Measurements from ENCODE around the gene PITRM1. TPM values are rescaled to one million over a fixed set of nuclear protein-coding genes. Genes with fewer than 3 reads are reported as not detected.

PITRM1 gene
- total and polyA plus RNA-seq, 4 donors, result 26.9 to 126 (median 97.7) TPM

DNA sequence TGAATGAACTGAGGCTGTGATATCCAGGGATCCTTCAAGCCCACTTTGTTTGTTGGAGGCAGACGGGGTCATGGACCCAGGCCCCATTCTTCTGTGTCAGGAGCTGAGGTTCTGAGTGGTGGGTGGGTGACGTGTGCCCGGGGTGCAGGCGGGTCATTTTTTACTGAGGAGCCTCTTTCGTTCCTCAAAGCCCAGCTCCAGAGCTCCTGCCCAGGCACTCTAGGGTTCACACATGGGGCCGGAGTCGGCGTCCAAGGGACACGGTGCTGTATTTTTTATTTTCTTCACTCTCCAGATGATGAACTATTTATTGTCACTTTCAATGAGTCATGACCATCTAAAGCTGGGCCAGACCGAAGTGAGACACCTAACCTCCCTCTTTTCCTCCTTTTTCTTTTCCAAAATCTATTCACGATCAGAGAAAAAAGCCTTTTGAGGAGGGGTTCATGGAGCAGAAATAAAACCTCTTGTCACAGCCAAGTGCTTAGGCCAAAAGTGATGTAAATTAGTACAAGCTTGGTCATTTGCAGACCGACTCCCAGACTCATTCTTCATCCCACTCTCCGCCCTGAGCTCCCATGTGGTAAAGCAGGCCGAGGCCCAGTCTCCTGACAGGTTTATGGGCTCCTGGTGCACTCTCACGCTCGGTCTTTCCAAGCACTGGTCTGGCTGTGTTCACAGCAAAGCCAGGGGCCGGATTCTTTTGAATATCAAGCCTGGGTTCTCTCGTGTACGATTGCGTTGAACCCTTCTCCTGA lies 41.4 kb upstream of the PITRM1 start:
- H3K27ac ChIP-seq (ENCODE audit: low read depth in 1 of 2, low read length in 2 of 2), result no peak overlapping the region
- ATAC-seq (ENCODE audit: low FRiP score), result peak; percentile 65
- no peak overlapping the region for H3K4me3 ChIP-seq (ENCODE audit: low read length in 2 of 2)
- no peaks in the 10 kb centered on the region for H3K27me3 ChIP-seq (ENCODE audit: control insufficient read depth in 1 of 2, insufficient read depth in 2 of 2, low read length in 1 of 2)
- H3K9me3 ChIP-seq (ENCODE audit: control insufficient read depth, low read length), result no peaks in the 10 kb centered on the region
- DNase-seq, result no peak
- 91 to 92% methylated on average over 20 of the region's 20 CpGs for WGBS, 2 donors
- H3K4me1 ChIP-seq (ENCODE audit: control insufficient read depth in 1 of 2, insufficient read depth in 2 of 2, low read length in 2 of 2), result no peaks in the 10 kb centered on the region
- intact Hi-C loops (cut with DNase I), result no loop called here
- no peaks in the 10 kb centered on the region for H3K36me3 ChIP-seq (ENCODE audit: control insufficient read depth in 1 of 2, insufficient read depth in 2 of 2, low read length in 1 of 2)

DNA sequence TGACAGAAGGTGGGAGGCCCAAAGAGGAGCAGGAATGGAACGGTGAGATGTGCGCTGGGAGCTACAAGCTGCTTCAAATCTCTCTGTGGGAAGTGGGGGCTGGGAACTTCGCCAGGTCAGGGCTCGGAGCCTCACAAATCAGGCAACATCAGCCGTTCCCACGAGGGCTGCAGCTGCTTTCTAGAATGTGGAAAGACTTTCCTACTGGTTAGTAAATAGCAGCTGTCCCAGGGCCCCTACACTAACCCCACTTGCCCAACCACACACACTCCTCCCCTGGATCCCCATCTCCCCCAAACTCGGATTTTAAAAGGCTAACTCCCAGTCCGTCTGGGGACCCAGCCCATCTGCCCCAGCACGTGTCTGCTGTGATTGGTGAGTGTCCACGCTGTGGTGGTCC lies 40.6 kb upstream of the PITRM1 start:
- no peaks in the 10 kb centered on the region for H3K4me1 ChIP-seq (ENCODE audit: control insufficient read depth in 1 of 2, insufficient read depth in 2 of 2, low read length in 2 of 2)
- H3K9me3 ChIP-seq (ENCODE audit: control insufficient read depth, low read length), result no peaks in the 10 kb centered on the region
- H3K27me3 ChIP-seq (ENCODE audit: control insufficient read depth in 1 of 2, insufficient read depth in 2 of 2, low read length in 1 of 2), result no peaks in the 10 kb centered on the region
- no peak for ATAC-seq (ENCODE audit: low FRiP score)
- H3K36me3 ChIP-seq (ENCODE audit: control insufficient read depth in 1 of 2, insufficient read depth in 2 of 2, low read length in 1 of 2), result no peaks in the 10 kb centered on the region
- no peak overlapping the region for H3K27ac ChIP-seq (ENCODE audit: low read depth in 1 of 2, low read length in 2 of 2)
- DNase-seq, result no peak
- WGBS, 2 donors, result 71 to 72% methylated on average over 10 of the region's 10 CpGs
- intact Hi-C loops (cut with DNase I), result no loop called here
- no peak overlapping the region for H3K4me3 ChIP-seq (ENCODE audit: low read length in 2 of 2)

DNA sequence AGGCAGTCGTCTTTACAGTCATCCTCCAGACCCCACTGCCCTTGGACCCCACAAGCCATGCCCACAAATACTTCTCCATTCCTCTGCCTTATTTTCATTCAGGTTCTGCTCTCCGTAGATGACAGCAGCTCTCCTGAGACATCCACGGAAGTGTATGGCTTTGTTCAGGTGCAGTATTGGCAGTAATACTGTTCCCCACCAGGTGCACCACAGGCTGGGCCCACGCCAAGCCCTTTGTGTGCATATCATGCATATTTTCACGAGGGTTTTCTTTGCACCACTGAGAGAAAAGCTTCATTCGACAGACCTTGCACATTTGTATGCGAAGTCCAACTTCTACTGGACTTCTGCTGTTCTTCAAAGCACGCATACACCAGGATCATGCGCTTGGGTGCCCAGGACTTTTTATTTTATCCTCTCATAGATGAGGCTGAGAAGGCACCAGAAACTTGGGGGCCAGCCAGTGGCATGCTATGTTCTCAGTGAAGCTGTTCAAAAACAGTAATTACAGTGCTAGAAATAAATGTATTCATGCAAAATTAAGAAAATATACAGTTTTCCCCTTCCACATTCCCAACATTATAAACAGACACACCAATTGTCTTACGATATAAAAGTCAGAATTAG lies 37.8 kb upstream of the PITRM1 start:
- intact Hi-C loops (cut with DNase I), result no loop called here
- H3K27ac ChIP-seq (ENCODE audit: low read depth in 1 of 2, low read length in 2 of 2), result no peak overlapping the region
- no peaks in the 10 kb centered on the region for H3K9me3 ChIP-seq (ENCODE audit: control insufficient read depth, low read length)
- no peak for ATAC-seq (ENCODE audit: low FRiP score)
- no peaks in the 10 kb centered on the region for H3K36me3 ChIP-seq (ENCODE audit: control insufficient read depth in 1 of 2, insufficient read depth in 2 of 2, low read length in 1 of 2)
- H3K27me3 ChIP-seq (ENCODE audit: control insufficient read depth in 1 of 2, insufficient read depth in 2 of 2, low read length in 1 of 2), result no peaks in the 10 kb centered on the region
- WGBS, 2 donors, result 46 to 51% methylated on average over 10 of the region's 10 CpGs
- H3K4me1 ChIP-seq (ENCODE audit: control insufficient read depth in 1 of 2, insufficient read depth in 2 of 2, low read length in 2 of 2), result no peaks in the 10 kb centered on the region
- H3K4me3 ChIP-seq (ENCODE audit: low read length in 2 of 2), result no peak overlapping the region
- DNase-seq, result no peak

DNA sequence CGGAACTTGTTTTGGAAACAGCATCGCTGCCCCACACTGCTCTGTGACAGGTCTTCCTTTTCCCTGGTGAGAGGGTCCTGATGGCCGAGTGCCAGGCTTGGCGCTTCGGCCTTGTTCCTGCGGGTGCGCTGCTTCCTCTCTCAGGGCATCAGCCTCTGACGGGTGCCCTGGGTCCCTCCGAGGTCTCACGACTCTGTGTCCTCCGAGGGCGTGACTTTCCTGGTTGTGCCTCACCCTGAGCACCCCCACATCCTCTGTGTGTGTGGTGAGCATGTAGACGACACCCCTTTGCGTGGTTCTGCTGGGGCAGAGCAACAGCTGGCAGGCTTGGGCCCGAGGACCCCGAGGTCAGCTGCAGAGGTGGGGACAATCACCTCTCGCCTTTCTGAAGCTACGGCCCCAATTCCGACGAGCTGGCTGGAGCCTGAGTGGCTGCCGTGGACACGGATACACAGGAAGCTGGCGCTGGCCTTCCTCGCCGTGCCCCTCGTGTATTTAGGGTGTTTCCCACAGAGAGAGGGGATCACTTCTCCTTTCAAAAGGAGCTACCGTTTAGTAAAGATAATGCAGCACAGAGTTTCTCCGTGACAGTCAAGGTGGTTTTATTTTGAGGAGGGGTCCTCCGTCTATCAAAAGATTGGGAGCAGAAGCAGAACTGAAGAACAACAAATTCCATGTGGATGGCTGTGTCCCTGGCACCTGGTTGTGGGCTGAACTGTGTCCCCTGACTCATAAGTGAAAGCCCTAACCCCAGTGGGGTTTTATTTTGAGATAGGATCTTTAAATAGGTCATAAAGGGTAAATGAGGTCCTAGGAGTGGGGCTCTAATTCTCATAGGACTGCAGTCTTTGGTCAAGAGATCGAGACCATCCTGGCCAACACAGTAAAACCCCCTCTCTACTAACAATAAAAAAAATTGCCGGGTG lies 36.2 kb upstream of the PITRM1 start:
- ATAC-seq (ENCODE audit: low FRiP score) (no peak), DNase-seq (no peak)
- no peaks in the 10 kb centered on the region for H3K4me1 ChIP-seq (ENCODE audit: control insufficient read depth in 1 of 2, insufficient read depth in 2 of 2, low read length in 2 of 2)
- 87 to 89% methylated on average over 31 of the region's 31 CpGs for WGBS, 2 donors
- H3K36me3 ChIP-seq (ENCODE audit: control insufficient read depth in 1 of 2, insufficient read depth in 2 of 2, low read length in 1 of 2), result no peaks in the 10 kb centered on the region
- intact Hi-C loops (cut with DNase I), result no loop called here
- H3K9me3 ChIP-seq (ENCODE audit: control insufficient read depth, low read length), result no peaks in the 10 kb centered on the region
- no peak overlapping the region for H3K4me3 ChIP-seq (ENCODE audit: low read length in 2 of 2)
- no peaks in the 10 kb centered on the region for H3K27me3 ChIP-seq (ENCODE audit: control insufficient read depth in 1 of 2, insufficient read depth in 2 of 2, low read length in 1 of 2)
- H3K27ac ChIP-seq (ENCODE audit: low read depth in 1 of 2, low read length in 2 of 2), result no peak overlapping the region

GRCh38 chr10:3207351-3207750 lies 34.8 kb upstream of the PITRM1 start:
- Histone ChIP-seq H3K27me3 (ENCODE audit: control insufficient read depth in 1 of 2, insufficient read depth in 2 of 2, low read length in 1 of 2) (no peaks in the 10 kb centered on the region), H3K4me1 (ENCODE audit: control insufficient read depth in 1 of 2, insufficient read depth in 2 of 2, low read length in 2 of 2) (no peaks in the 10 kb centered on the region), H3K36me3 (ENCODE audit: control insufficient read depth in 1 of 2, insufficient read depth in 2 of 2, low read length in 1 of 2) (no peaks in the 10 kb centered on the region), H3K9me3 (ENCODE audit: control insufficient read depth, low read length) (no peaks in the 10 kb centered on the region), H3K4me3 (ENCODE audit: low read length in 2 of 2) (no peak overlapping the region), H3K27ac (ENCODE audit: low read depth in 1 of 2, low read length in 2 of 2) (no peak overlapping the region)
- intact Hi-C loops (cut with DNase I), result no loop called here
- ATAC-seq (ENCODE audit: low FRiP score), result no peak
- no peak for DNase-seq
- 92 to 93% methylated on average over 8 of the region's 8 CpGs for WGBS, 2 donors

- intact Hi-C loops (cut with DNase I), result no loop called here
Observed at GRCh38 chr10:3206511-3207157, 34.1 kb upstream of the PITRM1 start.

GRCh38 chr10:3203972-3204371 lies 31.4 kb upstream of the PITRM1 start:
- no peaks in the 10 kb centered on the region for H3K4me1 ChIP-seq (ENCODE audit: control insufficient read depth in 1 of 2, insufficient read depth in 2 of 2, low read length in 2 of 2)
- no peak for ATAC-seq (ENCODE audit: low FRiP score)
- intact Hi-C loops (cut with DNase I), result no loop called here
- H3K36me3 ChIP-seq (ENCODE audit: control insufficient read depth in 1 of 2, insufficient read depth in 2 of 2, low read length in 1 of 2), result no peaks in the 10 kb centered on the region
- no peaks in the 10 kb centered on the region for H3K9me3 ChIP-seq (ENCODE audit: control insufficient read depth, low read length)
- no peak for DNase-seq
- WGBS, 2 donors, result 83% methylated on average over 4 of the region's 4 CpGs
- no peak overlapping the region for H3K4me3 ChIP-seq (ENCODE audit: low read length in 2 of 2)
- no peak overlapping the region for H3K27ac ChIP-seq (ENCODE audit: low read depth in 1 of 2, low read length in 2 of 2)
- H3K27me3 ChIP-seq (ENCODE audit: control insufficient read depth in 1 of 2, insufficient read depth in 2 of 2, low read length in 1 of 2), result no peaks in the 10 kb centered on the region

More at GRCh38 chr10:3206511-3207157, 34.1 kb upstream of the PITRM1 start:
- Histone ChIP-seq H3K36me3 (ENCODE audit: control insufficient read depth in 1 of 2, insufficient read depth in 2 of 2, low read length in 1 of 2) (no peaks in the 10 kb centered on the region), H3K4me3 (ENCODE audit: low read length in 2 of 2) (no peak overlapping the region), H3K9me3 (ENCODE audit: control insufficient read depth, low read length) (no peaks in the 10 kb centered on the region), H3K4me1 (ENCODE audit: control insufficient read depth in 1 of 2, insufficient read depth in 2 of 2, low read length in 2 of 2) (no peaks in the 10 kb centered on the region), H3K27ac (ENCODE audit: low read depth in 1 of 2, low read length in 2 of 2) (no peak overlapping the region), H3K27me3 (ENCODE audit: control insufficient read depth in 1 of 2, insufficient read depth in 2 of 2, low read length in 1 of 2) (no peaks in the 10 kb centered on the region)
- 82 to 84% methylated on average over 11 of the region's 11 CpGs for WGBS, 2 donors
- DNase-seq (no peak), ATAC-seq (ENCODE audit: low FRiP score) (no peak)

DNA sequence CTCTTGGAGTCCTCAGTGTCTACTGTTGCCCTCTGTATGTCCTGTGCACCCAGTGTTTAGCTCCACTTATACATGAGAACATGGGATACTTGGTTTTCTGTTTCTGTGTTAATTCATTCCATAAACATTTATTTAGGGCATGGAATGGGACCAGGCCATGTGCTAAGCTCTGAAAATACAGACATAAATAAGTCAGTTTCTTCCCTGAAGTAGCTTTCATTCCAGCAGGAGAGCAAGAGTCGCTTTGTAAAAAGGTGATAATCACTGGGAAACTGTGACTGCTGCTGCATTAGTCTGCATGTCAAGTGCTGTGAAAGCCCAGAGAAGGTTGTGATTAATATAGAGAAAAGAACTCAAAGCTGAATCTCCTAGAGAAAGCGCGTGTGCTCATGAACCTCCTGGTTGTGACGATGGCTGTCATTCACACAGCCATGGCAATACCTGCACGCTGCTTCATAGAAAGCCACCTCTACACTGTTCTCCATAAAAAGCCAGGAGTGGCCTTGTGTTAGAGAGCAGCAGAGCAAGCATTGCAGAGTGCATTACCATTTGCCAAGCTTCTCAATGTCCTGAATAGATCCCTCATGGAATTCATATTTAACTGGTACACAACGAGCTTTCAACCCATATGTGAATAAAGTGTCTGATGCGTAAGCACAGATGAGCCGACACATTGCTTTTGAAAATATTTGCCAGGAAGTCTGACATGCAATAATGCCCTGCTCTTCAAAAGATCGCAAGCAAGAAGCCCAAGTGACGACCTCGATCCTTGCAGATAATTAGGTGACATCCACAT lies 30.6 kb upstream of the PITRM1 start:
- no peak for ATAC-seq (ENCODE audit: low FRiP score)
- no peak overlapping the region for H3K27ac ChIP-seq (ENCODE audit: low read depth in 1 of 2, low read length in 2 of 2)
- no peaks in the 10 kb centered on the region for H3K36me3 ChIP-seq (ENCODE audit: control insufficient read depth in 1 of 2, insufficient read depth in 2 of 2, low read length in 1 of 2)
- H3K4me1 ChIP-seq (ENCODE audit: control insufficient read depth in 1 of 2, insufficient read depth in 2 of 2, low read length in 2 of 2), result no peaks in the 10 kb centered on the region
- H3K9me3 ChIP-seq (ENCODE audit: control insufficient read depth, low read length), result no peaks in the 10 kb centered on the region
- DNase-seq, result no peak
- WGBS, 2 donors, result 84 to 88% methylated on average over 11 of the region's 11 CpGs
- no peaks in the 10 kb centered on the region for H3K27me3 ChIP-seq (ENCODE audit: control insufficient read depth in 1 of 2, insufficient read depth in 2 of 2, low read length in 1 of 2)
- H3K4me3 ChIP-seq (ENCODE audit: low read length in 2 of 2), result no peak overlapping the region
- intact Hi-C loops (cut with DNase I), result no loop called here
